ENCODE measurements around the gene MRPL27.

The MRPL27 gene

DNA sequence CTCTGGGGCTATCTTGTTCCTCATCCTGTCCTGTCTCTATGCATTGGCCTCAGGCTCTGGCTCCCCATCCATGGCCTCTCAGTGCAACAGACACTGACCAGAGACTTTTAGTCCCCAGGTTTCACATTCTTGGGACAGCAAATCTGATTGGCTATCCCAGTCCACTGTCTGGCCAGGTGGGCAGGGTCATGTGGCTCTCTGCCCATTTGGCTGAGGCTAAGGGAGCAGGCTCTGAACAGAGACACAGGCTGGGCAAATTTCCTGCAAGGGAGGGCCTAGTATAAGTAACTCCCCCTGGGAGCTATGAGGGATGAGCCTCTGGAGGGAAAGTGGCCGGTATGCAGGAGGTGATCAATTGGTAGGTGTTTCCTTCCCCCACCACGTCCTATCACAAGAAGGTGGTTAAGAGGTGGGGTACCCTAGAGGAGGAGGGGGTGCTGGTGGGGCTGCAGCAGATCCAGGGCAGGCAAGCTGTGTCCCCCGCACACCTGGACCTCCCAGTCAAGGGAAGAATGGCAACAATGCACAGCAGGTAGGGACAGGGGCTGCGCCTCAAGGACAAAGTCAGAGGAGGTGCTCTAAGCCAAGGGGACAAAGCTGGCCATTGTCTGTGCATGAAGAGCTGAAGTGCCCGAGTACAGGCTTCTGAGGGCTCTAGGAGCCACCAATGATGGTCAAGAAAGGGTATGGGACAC, 13.8 kb downstream of the MRPL27 start:
- Histone ChIP-seq H3K27ac (ENCODE audit: low read depth, low read length) (no peak overlapping the region), H3K36me3 (ENCODE audit: control insufficient read depth, insufficient read depth, low read length) (peaks cover 61% of the 10 kb centered on the region), H3K9ac (ENCODE audit: low read length) (no peak overlapping the region), H3K27me3 (ENCODE audit: control insufficient read depth, insufficient read depth, low read length) (no peaks in the 10 kb centered on the region), H3K4me1 (ENCODE audit: control insufficient read depth, insufficient read depth, low read length) (peaks cover 18% of the 10 kb centered on the region), H3K4me3 (ENCODE audit: low read depth, low read length) (no peak overlapping the region), H3K9me3 (ENCODE audit: control insufficient read depth, insufficient read depth, low read depth, low read length) (no peaks in the 10 kb centered on the region)

DNA sequence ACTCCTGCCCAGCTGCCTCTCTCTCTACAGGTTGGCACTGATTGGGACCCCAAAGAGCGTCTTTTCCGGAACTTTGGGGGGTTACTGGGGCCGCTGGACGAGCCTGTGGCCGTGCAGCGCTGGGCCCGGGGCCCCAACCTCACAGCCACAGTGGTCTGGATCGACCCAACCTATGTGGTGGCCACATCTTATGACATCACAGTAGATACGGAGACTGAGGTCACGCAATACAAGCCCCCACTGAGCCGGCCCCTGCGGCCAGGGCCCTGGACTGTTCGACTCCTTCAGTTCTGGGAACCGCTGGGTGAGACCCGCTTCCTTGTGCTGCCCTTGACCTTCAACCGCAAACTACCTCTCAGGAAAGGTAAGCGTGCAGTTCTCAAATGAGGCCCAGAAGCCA, 14.8 kb downstream of the MRPL27 start:
- peaks cover 70% of the 10 kb centered on the region for H3K36me3 ChIP-seq (ENCODE audit: control insufficient read depth, insufficient read depth, low read length)
- H3K27me3 ChIP-seq (ENCODE audit: control insufficient read depth, insufficient read depth, low read length), result no peaks in the 10 kb centered on the region
- H3K4me1 ChIP-seq (ENCODE audit: control insufficient read depth, insufficient read depth, low read length), result peaks cover 8% of the 10 kb centered on the region
- H3K4me3 ChIP-seq (ENCODE audit: low read depth, low read length), result no peak overlapping the region
- no peaks in the 10 kb centered on the region for H3K9me3 ChIP-seq (ENCODE audit: control insufficient read depth, insufficient read depth, low read depth, low read length)
- no peak overlapping the region for H3K9ac ChIP-seq (ENCODE audit: low read length)
- H3K27ac ChIP-seq (ENCODE audit: low read depth, low read length), result no peak overlapping the region

DNA sequence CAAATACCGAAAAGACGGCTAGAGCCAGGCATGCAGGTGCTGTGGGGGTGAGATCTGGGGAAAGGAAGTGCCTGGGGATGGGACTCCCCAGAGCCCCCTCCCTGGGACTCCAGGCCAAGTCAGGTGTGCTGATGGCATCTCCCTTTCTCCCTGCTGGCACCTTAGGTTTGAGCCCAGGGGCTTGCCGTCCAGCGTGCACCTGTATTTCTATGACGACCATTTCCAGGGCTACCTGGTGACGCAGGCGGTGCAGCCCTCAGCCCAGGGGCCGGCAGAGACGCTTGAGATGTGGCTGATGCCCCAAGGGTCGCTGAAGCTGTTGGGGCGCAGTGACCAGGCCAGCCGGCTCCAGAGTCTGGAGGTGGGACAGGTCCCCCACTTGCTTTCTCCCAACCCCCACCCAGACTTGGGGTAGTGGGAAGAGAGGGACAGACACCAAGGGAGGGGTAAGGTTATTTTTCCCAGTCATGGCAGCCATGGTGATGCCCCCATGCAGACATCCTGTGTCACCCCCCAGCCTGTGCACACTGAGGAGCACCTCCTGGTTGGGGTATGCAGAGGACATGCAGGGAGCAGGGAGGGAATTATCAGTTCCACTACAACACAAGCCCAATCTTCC, 16.0 kb downstream of the MRPL27 start:
- H3K9me3 ChIP-seq (ENCODE audit: control insufficient read depth, insufficient read depth, low read depth, low read length), result no peaks in the 10 kb centered on the region
- H3K4me3 ChIP-seq (ENCODE audit: low read depth, low read length), result no peak overlapping the region
- peaks cover 80% of the 10 kb centered on the region for H3K36me3 ChIP-seq (ENCODE audit: control insufficient read depth, insufficient read depth, low read length)
- no peaks in the 10 kb centered on the region for H3K4me1 ChIP-seq (ENCODE audit: control insufficient read depth, insufficient read depth, low read length)
- H3K27ac ChIP-seq (ENCODE audit: low read depth, low read length), result no peak overlapping the region
- no peaks in the 10 kb centered on the region for H3K27me3 ChIP-seq (ENCODE audit: control insufficient read depth, insufficient read depth, low read length)
- H3K9ac ChIP-seq (ENCODE audit: low read length), result no peak overlapping the region

DNA sequence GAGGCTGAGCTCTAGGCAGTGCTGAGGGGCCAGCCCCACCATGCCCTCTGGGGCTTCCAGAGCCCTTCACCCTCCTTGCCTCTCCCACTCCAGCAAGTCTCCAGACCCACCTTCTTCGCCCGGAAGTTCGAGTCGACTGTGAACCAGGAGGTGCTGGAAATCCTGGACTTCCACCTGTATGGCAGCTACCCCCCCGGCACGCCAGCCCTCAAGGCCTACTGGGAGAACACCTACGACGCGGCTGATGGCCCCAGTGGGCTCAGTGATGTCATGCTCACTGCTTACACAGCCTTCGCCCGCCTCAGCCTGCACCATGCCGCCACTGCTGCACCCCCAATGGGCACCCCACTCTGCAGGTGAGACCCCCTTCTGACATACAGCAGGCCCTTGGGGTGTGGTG, 16.6 kb downstream of the MRPL27 start:
- peaks cover 83% of the 10 kb centered on the region for H3K36me3 ChIP-seq (ENCODE audit: control insufficient read depth, insufficient read depth, low read length)
- H3K9me3 ChIP-seq (ENCODE audit: control insufficient read depth, insufficient read depth, low read depth, low read length), result no peaks in the 10 kb centered on the region

GRCh38 chr17:50355701-50356341, 17.2 kb downstream of the MRPL27 start:
- no peak overlapping the region for H3K9ac ChIP-seq (ENCODE audit: low read length)
- H3K4me1 ChIP-seq (ENCODE audit: control insufficient read depth, insufficient read depth, low read length), result no peaks in the 10 kb centered on the region
- no peaks in the 10 kb centered on the region for H3K9me3 ChIP-seq (ENCODE audit: control insufficient read depth, insufficient read depth, low read depth, low read length)
- H3K27ac ChIP-seq (ENCODE audit: low read depth, low read length), result no peak overlapping the region
- H3K27me3 ChIP-seq (ENCODE audit: control insufficient read depth, insufficient read depth, low read length), result no peaks in the 10 kb centered on the region
- peaks cover 83% of the 10 kb centered on the region for H3K36me3 ChIP-seq (ENCODE audit: control insufficient read depth, insufficient read depth, low read length)
- H3K4me3 ChIP-seq (ENCODE audit: low read depth, low read length), result no peak overlapping the region

More for the DNA sequence above, 16.6 kb downstream of the MRPL27 start:
- no peak overlapping the region for H3K27ac ChIP-seq (ENCODE audit: low read depth, low read length)
- H3K9ac ChIP-seq (ENCODE audit: low read length), result no peak overlapping the region
- no peaks in the 10 kb centered on the region for H3K4me1 ChIP-seq (ENCODE audit: control insufficient read depth, insufficient read depth, low read length)
- H3K4me3 ChIP-seq (ENCODE audit: low read depth, low read length), result no peak overlapping the region
- no peaks in the 10 kb centered on the region for H3K27me3 ChIP-seq (ENCODE audit: control insufficient read depth, insufficient read depth, low read length)

- Histone ChIP-seq H3K36me3 (ENCODE audit: control insufficient read depth, insufficient read depth, low read length) (peaks cover 81% of the 10 kb centered on the region), H3K9me3 (ENCODE audit: control insufficient read depth, insufficient read depth, low read depth, low read length) (no peaks in the 10 kb centered on the region), H3K27ac (ENCODE audit: low read depth, low read length) (no peak overlapping the region), H3K4me3 (ENCODE audit: low read depth, low read length) (no peak overlapping the region), H3K27me3 (ENCODE audit: control insufficient read depth, insufficient read depth, low read length) (no peaks in the 10 kb centered on the region), H3K4me1 (ENCODE audit: control insufficient read depth, insufficient read depth, low read length) (no peaks in the 10 kb centered on the region), H3K9ac (ENCODE audit: low read length) (no peak overlapping the region)
Measured at GRCh38 chr17:50355336-50355700, 17.7 kb downstream of the MRPL27 start.

GRCh38 chr17:50354776-50355175, 18.2 kb downstream of the MRPL27 start:
- no peaks in the 10 kb centered on the region for H3K27me3 ChIP-seq (ENCODE audit: control insufficient read depth, insufficient read depth, low read length)
- H3K36me3 ChIP-seq (ENCODE audit: control insufficient read depth, insufficient read depth, low read length), result peaks cover 76% of the 10 kb centered on the region
- no peak overlapping the region for H3K4me3 ChIP-seq (ENCODE audit: low read depth, low read length)
- no peak overlapping the region for H3K9ac ChIP-seq (ENCODE audit: low read length)
- no peaks in the 10 kb centered on the region for H3K9me3 ChIP-seq (ENCODE audit: control insufficient read depth, insufficient read depth, low read depth, low read length)
- no peak overlapping the region for H3K27ac ChIP-seq (ENCODE audit: low read depth, low read length)
- H3K4me1 ChIP-seq (ENCODE audit: control insufficient read depth, insufficient read depth, low read length), result no peaks in the 10 kb centered on the region

GRCh38 chr17:50354198-50354597, 18.8 kb downstream of the MRPL27 start:
- no peak overlapping the region for H3K9ac ChIP-seq (ENCODE audit: low read length)
- no peak overlapping the region for H3K4me3 ChIP-seq (ENCODE audit: low read depth, low read length)
- H3K27ac ChIP-seq (ENCODE audit: low read depth, low read length), result no peak overlapping the region
- H3K36me3 ChIP-seq (ENCODE audit: control insufficient read depth, insufficient read depth, low read length), result peaks cover 70% of the 10 kb centered on the region
- no peaks in the 10 kb centered on the region for H3K27me3 ChIP-seq (ENCODE audit: control insufficient read depth, insufficient read depth, low read length)
- no peaks in the 10 kb centered on the region for H3K9me3 ChIP-seq (ENCODE audit: control insufficient read depth, insufficient read depth, low read depth, low read length)
- no peaks in the 10 kb centered on the region for H3K4me1 ChIP-seq (ENCODE audit: control insufficient read depth, insufficient read depth, low read length)

DNA sequence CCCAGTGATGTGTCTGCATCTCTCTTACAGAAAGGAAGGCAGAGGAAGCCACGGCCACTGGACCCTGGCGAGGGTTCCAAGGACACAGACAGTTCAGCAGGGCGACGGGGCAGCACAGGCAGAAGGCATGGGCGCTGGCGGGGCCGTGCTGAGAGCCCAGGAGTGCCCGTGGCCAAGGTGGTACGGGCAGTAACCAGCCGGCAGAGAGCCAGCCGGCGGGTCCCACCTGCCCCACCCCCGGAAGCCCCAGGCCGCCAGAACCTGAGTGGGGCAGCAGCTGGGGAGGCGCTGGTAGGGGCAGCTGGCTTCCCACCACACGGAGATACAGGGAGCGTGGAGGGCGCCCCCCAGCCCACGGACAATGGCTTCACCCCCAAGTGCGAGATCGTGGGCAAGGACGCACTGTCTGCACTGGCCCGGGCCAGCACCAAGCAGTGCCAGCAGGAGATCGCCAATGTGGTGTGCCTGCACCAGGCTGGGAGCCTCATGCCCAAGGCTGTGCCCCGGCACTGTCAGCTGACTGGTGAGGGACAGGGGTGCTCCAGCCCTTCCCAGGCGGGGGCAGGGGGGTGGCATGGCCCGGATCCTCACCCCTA, 19.3 kb downstream of the MRPL27 start:
- Histone ChIP-seq H3K9ac (ENCODE audit: low read length) (no peak overlapping the region), H3K4me3 (ENCODE audit: low read depth, low read length) (no peak overlapping the region), H3K4me1 (ENCODE audit: control insufficient read depth, insufficient read depth, low read length) (no peaks in the 10 kb centered on the region), H3K27me3 (ENCODE audit: control insufficient read depth, insufficient read depth, low read length) (no peaks in the 10 kb centered on the region; the same call in 1 of the 2 replicates), H3K9me3 (ENCODE audit: control insufficient read depth, insufficient read depth, low read depth, low read length) (no peaks in the 10 kb centered on the region), H3K36me3 (ENCODE audit: control insufficient read depth, insufficient read depth, low read length) (peaks cover 65% of the 10 kb centered on the region), H3K27ac (ENCODE audit: low read depth, low read length) (no peak overlapping the region)

- Histone ChIP-seq H3K9me3 (ENCODE audit: control insufficient read depth, insufficient read depth, low read depth, low read length) (no peaks in the 10 kb centered on the region), H3K36me3 (ENCODE audit: control insufficient read depth, insufficient read depth, low read length) (peaks cover 57% of the 10 kb centered on the region), H3K27me3 (ENCODE audit: control insufficient read depth, insufficient read depth, low read length) (no peaks in the 10 kb centered on the region; the same call in 1 of the 2 replicates), H3K27ac (ENCODE audit: low read depth, low read length) (no peak overlapping the region), H3K4me1 (ENCODE audit: control insufficient read depth, insufficient read depth, low read length) (peaks cover 5% of the 10 kb centered on the region), H3K4me3 (ENCODE audit: low read depth, low read length) (no peak overlapping the region), H3K9ac (ENCODE audit: low read length) (no peak overlapping the region)
Measured at GRCh38 chr17:50352693-50353599, 20.0 kb downstream of the MRPL27 start.
